Hindlimb muscle (tissue), 1 donor: ENCODE measurements around the gene PPP2R2D. TPM values are rescaled to one million over a fixed set of nuclear protein-coding genes. Genes with fewer than 3 reads are reported as not detected.

Source experiments
- DNase-seq: peaks from one replicate; pipeline ENCODE4 v3.0.0-alpha.2; 2013
- polyA plus RNA-seq: library from polyadenylated mRNA; unstranded; fragments of 120-200 nt; gene quantifications from one replicate; pipeline ENCODE4 v1.2.1, GENCODE V29; 2013; ENCODE audit not compliant: insufficient read length

PPP2R2D gene
- polyA plus RNA-seq, 1 donor, result 30.6 TPM

DNA sequence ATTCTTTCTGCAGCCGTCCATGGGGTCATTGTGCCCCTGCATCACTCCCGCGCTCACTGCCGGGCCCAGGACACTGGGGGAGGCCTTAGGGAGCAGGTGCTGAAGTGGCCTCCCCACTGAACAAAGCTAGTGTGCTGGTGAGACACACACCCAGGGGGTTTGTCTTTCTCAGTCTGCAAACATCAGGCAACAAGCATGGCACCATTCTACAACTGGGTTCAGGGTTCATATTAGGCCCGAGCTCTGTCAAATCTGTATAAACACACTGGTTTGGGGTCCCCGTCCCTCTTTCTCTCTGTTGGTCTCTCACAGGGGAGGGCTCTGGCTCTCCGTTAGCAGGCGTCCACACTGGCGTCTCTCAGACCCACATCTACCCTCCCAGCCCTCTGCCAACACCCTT, 11.1 kb upstream of the PPP2R2D start:
- no peak for DNase-seq

DNA sequence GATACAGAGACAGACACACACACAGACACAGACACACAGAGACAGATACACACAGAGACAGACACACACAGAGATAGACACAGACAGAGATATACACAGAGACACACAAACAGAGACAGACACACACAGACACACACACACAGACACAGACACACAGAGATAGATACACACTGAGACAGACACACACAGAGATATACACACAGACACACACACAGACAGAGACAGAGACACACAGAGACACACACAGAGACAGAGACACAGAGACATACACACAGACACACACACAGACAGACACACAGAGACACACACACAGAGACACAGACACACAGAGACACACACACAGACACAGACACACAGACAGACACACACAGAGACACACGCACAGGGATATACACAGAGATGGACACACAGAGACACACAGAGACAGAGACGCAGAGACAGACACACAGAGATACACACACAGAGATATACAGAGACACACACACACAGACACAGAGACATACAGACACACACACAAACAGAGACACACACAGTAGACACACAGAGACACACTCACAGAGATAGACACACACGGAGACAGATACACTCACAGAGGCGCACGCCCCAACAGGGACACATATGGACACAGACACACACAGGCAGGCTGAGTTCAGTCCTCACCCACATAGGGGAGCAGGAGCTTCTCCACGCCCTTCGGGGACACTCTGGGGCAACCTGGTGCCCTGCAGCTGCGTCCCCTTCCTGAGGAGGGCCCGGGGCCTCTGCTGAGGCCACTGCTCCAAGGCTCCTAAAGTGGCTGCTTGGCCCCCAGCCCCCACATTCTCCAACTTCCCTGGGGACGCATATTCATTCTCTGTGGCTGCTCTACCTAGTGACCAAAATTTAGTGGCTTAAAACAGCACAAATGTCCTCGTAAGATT, 10.3 kb upstream of the PPP2R2D start:
- DNase-seq, result no peak

DNA sequence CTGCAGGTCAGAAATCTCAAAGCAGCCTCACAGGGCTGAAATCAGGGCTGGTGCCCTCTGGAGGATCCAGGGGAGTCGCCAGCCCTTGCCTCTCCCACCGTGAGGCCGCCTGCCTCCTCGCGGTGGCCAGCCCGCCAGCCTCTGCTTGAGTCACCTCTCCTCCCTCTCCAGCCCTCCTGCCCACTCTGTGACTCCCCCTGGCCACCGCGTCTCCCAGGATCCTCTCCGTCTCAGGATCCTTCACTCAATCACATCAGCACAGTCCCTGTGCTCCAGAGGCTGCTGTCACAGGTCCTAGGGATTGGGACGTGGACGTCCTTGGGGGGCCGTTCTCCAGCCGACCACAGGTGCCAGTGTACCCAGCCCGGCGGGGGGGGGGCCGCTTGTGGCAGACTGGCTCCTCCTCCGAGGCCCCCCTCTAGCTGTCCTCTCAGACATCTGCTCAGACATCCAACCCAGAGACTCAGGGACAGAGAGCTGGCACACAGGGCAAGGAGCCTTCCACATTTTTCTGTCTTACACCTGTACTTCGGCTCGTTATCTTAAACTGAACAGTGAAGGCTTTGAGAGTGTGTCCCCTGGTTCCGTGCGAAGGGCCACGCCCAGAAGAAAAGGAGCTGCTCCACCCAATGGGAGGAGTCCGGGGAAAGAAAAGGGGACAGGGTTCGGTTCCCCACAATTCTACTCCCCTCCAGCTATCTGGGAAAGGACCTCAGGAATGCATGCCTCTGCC, 9.4 kb upstream of the PPP2R2D start:
- DNase-seq, result no peak

DNA sequence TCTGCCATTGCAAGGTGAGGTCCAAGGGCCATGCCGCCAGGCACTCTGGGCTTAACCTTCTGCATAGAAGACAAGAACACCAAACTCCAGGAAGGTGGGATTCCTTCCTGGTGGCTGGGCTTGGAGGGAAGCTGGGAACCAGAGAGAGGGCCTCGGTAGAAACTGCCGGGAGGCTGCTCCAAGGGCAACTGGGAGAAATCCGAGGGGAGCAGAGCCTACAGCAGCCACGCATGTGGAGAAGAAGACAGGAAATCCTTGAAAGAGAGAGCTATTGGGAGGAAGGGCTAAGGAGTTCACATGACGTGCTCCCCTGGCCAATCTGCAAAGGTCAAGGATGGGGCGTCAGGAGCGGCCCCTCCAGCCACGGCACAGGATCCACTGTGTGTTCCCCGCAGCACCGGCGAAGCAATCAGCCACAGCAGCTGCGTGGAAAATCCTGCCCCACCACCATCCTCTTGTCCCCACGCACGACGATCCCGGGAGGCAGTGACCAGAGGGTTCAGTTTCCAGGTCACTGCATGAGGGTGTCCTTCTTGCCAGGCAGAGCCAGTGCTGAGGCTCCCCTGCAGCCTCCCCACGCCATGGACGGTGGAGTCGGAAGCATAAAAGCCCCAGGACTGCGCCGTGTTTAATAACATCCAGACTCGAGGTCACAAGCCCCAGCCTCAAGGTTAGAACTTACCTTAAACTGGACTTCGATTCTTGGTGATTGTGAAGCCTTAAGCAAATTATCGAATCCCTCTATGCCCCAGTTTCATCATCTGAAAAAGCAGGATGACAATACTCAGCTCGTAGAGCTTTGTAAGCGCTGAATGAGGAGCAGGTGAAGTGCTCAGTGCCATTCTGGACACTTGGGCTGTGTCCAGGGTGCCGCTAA, 8.6 kb upstream of the PPP2R2D start:
- no peak for DNase-seq

DNA sequence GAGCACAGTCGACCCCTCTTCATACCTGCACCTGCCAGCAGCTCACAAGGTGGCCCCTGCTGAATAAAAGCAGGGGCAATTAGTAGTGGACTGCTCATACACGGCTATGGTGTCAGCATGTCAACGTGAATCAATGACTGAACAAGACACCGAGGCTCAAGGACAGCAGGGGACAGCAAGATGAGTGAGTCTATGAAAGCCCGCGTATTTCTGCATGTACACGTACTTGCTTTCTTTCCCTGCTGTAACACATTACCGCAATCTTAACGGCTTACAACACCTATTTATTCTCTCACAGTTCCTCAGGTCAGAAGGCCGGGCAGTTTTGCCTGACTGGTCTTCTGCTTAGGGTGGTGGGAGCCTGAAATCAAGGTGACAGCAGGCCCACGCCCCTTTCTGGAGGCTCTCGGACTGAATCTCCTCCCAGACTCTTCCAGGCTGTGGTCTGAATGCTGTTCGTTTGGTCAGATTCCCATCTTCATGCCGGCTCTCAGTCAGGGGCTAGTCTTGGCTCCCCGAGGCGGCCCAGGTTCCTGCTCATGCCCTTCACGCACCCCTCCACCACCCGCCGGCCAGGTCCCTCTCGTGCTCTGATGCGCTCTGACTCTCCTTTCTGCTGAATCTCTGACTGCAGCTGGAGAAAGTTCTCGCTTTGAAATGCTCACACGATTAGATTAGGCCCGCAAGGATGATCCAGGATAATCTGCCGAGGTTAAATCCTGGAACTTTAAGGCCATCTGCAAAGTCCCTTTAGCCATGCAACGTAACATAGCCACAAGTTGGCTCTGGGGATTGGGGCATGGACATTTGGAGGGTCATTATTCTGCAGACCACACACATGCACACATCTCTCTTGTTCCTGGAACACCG, 7.8 kb upstream of the PPP2R2D start:
- no peak for DNase-seq

DNA sequence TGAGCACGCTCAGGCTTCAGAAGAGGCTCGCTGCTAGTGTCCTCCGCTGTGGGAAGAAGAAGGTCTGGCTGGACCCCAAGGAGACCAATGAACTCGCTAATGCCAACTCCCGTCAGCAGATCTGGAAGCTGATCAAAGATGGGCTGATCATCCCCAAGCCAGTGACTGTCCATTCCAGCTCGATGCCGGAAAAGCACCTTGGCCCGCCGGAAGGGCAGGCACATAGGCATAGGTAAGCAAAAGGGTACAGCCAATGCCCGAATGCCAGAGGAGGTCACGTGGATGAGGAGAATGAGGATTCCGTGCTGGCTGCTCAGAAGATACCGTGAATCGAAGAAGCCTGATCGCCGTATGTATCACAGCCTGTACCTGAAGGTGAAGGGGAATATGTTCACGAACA, 5.7 kb upstream of the PPP2R2D start:
- no peak for DNase-seq

DNA sequence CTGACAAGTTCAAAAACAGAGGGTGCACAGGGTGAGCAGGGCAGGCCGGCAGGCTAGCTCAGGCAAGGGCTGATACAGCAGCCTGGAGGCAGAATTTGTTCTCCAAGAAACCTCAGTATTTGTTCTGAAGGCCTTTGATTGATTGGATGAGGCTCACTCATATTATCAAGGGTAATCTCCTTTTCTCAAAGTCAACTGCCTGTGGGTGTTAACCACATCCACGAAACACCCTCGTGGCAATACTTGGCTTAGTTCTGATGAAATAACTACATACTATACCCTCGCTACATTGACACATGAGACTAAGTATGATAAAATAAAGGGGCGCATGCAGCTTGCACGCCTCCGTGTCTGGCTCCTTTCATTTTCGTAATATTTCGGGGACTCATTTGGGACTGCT, 4.4 kb upstream of the PPP2R2D start:
- no peak for DNase-seq

DNA sequence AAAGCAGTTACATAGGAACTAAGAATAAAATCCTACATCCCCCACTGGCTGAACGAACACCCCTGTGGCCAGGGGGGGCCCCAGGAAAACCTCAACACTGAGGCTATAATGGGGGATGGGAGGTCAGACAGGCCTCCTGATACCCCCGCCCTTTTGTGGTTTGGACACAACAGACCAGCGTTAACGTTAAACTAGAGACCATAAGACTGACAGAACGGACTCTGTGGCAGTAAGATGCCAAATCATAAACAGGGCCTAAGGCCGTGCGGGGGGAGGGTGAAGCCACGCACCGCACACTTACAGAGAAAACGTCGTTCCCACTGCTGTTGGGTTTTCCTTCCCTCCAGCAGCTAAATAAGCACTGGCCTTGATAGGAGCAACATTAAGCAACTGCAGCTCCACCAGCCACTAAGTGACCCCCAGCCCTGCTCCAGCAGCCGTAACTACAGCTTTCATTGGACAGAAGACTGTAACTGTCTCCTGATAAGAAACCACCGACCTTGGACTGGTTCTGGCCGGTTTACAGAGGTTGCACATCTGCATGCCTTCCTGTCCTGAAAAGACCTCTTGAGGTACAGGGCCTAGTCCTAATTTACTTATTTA, 3.4 kb upstream of the PPP2R2D start:
- no peak for DNase-seq

DNA sequence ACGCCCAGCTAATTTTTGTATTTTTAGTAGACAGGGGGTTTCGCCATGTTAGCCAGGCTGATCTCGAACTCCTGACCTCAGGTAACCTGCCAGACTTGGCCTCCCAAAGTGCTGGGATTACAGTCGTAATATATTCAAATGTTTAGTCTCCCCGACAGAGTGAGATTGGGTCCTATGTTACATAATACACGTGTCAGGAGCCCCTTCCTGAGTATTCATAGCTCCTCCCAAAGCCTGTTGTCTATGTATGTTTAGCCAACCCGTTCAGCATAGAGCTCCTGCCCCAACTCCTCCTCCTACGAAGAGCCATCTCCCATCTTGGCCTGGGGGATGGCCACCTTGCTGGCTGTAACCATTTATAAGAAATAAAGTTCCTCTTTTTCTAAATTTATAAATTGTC, 2.7 kb upstream of the PPP2R2D start:
- DNase-seq, result no peak

DNA sequence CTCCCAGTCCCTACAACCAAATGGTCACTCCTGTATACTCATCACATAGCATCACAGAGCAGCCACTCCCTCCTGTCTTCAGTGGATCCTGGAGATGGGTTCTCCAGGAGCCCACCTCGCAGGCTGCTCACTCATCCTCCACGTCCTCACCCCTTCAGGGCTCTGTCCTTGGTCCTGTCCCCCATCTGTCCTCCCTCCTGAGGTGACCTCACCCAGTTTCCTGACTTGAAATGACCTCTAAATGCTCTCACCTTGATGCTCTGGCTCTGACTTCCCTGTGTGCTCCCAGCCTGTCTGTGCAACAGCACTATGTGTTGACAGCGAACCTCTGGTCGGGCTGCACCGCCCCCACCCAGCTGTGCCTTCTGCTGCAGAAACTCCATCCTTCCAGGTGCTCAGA, 2.1 kb upstream of the PPP2R2D start:
- DNase-seq, result no peak

DNA sequence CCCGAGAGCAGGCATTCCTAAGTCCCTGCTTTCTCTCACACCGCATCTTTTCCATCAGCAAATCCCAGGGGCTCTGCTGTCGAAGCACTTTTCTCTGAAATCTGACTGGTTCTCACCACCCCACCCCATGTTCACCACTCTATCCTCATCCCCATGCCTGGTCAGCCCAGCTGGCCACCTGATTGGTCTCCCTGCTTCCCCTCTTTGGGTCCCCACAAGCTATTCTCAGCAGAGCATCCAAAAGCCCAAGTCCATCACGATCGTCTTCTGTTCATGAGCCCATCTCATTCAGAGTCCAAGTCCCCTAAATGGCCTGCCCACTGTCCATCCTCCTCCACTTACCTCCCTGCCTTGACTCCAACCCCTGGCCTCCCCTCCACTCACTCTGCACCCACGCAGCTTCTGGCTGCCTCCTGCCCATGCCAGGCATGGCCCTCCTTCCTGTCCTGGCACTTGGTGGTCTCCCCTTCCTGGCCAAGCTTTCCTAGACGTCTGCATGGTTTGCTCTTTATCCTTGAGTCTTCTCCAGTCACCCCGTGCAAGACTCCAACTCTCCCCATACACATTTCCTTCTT, 1.6 kb upstream of the PPP2R2D start:
- no peak for DNase-seq

DNA sequence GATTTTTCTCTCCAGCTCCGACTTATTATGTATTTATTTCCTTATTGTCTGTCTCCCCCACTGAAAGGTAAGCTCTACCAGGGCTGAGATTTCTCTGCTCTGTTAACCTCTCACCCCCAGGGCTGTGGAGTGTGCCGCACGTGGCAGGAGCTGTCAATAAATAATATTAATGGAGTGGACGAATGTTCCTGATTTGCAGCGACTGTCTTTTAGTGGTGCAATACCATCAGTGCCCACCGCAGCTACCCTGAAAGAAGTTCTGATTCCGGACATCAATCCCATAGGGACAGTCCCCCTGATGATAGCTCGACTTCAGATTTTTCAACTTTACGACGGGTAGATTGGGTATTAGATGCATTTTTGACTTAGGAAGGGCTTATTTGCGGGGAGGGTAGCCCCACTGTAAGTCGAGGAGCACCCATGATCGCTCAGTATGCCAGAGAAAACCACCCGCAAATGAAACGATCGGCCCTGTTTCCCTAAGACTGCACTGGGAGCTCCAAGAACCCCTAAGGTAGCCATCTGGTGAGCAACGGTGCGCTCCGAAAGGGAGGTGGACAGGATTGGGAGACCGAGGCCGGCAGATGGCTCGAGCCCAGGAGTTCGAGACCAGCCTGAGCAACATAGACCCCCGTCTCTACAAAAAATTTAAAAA, 986 bp upstream of the PPP2R2D start:
- DNase-seq, result no peak

DNA sequence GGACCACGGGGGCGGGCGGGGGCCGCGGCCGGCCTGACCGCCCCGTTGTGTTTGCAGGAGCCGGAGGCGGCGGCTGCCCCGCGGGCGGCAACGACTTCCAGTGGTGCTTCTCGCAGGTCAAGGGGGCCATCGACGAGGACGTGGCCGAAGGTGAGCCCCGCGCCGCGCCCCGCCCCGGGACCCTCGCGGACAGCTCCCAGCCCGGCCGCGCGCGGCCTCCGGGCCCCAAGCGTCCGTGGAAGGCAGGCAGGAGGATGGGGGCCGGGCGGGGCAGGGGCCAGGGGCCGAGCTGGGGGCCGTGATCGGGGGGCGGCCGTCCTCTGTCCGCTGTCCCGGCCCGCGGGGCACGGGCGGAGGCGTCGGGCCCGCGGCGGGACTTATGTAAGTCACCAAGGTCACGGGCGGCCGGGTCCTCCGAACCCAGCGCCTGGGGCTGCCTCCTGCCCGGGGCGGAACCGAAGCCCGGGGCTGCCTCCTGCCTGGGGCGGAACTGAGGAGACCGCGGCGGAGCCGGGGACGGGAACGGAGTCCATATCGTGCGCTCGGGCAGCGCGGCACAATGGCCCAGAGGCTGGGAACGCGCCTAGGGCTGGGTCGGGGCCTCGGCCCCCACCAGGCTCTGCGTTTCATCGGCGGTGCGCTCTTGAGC, 497 bp downstream of the PPP2R2D start:
- peak; percentile 45 for DNase-seq

DNA sequence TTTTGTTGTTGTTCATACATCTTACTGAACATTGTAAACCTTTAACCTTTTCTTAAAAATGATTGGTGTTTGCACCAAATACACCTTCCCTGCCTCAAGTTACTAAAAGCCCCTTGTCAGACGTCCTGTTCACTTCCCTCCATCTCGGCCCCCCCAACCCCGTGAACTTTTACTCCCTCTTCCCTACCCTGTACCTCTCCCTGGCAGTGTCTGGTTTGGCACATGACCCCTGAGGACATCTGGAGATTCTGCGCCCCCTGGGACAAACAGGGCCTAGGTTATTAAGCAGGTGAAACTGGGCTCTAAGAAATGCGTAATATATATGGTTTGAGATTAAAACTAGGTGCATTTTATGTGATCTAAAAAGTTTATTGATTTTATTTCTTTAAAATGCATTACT, 1.4 kb downstream of the PPP2R2D start:
- DNase-seq, result no peak

DNA sequence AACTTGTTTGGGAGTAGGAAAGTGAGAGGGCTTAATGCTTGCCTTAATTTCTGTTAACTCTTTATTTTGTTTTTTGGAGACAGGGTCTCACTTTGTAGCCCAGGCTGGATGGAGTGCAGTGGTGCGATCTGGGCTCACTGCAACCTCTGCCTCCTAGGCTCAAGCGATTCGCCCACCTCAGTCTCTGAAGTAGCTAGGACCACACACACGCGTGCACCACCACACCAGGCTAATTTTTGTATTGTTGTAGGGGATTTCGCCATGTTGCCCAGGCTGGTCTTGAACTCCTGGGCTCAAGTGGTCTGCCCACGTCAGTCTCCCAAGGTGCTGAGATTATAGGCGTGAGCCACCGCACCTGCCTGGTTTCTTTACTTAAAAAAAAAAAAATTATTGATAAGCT, 1.9 kb downstream of the PPP2R2D start:
- no peak for DNase-seq

DNA sequence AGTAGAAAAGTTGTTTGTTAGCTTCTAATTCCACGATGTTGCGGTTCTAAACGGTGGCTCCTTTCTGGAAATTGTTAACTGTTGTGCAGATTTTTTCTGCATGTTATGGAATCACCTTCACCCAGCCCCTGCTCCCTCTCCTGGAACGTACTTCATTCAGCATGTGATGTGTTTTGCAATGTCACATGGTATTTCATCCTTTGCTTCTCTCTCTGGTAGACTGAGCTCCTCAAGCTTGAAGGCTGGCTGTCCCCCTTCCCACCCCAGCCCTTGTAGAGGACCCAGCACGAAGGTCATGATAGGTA, 4.4 kb downstream of the PPP2R2D start:
- no peak for DNase-seq

DNA sequence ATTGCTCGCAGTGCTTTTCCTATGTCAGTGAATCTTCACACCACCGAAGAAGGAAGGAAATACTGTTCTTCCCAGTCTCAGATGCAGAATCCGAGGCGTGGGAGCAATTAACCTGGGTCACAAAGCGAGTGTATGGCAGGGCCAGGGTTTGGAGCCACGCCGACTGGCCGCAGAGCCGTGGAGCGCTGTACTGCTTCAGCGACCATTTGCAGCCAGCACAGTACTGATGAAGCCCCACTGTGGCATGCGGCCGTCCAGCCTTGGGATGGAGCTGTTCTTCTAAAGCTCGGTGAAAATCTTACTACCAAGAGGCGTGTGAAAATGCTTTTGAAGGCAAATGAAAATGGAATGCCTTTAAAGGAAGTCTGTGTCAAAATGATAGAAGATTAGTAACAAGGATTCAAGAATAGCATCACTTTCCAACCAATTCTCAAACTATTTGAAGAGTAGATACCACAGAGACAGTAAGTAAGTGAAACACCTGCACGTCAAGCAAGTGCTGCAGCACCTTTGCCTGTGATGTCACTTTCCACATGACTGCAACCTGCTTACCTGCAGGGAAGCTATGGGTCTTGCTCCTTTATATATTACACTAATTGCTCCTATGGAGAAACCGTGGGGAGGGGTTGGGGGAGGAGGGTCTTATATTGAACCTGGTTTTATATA, 4.9 kb downstream of the PPP2R2D start:
- no peak for DNase-seq

DNA sequence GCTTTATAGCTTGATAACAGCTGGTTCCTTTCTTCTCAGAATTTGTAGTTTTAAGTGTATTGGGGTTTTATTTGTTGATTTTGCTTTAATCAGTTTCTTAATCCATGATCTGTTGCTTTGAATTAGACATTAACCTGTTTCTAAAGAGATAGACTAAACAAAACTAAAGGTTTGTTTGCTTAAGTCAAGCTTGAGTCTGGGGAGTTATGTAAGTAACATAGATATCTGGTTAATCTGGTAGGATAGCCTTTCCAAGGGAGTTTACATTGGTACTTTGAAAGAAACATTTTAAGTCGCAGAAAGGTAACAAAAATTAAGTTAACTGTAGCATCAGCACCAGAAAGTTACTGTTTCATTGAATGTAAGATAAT, 5.4 kb downstream of the PPP2R2D start:
- DNase-seq, result no peak

DNA sequence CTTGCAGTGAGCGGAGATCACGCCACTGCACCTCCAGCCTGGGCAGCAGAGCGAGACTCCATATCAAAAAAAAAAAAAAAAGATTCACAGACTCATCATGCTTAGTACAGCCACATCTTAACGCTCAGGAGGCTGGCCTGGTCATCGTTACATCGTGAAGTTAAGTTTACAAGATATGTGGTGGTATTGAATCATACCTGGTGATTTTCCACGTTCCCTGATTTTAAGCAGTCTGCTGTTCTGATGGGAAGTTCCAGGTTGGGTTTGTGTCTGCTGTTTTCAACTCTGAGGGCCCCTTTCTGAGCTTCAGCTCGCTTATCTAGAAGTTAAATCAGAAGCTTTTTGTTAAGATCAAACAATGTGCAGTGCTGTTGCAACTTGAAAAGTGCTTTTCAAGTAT, 6.9 kb downstream of the PPP2R2D start:
- no peak for DNase-seq

DNA sequence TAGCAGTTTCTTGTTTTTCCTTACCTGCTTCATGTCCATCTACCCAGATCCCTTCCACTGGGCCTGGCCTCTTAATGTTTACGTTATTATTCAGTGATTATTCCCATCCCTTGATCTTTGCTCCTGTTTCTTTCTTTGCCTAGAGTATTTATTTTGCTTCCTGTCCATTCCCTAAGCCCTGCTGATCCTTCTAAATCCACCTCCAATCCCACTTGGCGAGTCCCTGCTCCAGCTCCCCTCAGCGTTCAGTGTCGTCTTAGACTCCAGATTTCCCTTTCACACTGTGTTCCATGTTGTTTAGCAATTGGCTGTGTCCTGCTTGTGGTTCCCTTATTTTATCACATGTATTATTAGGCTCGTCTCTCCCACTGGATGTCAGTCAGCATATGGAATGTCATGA, 7.3 kb downstream of the PPP2R2D start:
- DNase-seq, result no peak
